Measurements from ENCODE around the gene DIP2B. TPM values are rescaled to one million over a fixed set of nuclear protein-coding genes. Genes with fewer than 3 reads are reported as not detected.
A peak's percentile ranks its signal among the peaks of the same experiment; 100 is the strongest.

The DIP2B gene
- total RNA-seq, 1 donor from 2014 or later = 32.3 TPM

DNA sequence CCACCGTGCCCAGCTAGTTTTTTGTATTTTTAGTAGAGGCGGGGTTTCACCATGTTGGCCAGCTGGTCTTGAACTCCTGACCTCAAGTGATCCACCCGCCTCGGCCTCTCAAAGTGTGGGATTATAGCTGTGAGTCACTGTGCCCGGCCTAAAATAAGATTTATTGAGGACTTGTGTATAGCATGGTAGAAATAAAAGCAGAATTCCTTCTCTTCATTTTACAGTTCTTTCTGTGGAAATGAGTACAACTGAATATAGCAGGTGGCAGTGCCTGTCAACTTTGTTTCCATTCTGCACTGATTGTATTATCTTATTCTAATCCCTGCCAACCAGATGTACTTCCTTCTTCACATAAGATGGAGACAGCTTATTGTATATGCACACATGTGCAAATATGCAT lies 41.0 kb downstream of the DIP2B start:
- intact Hi-C loops (cut with micrococcal nuclease) = loop anchor here (2.0 kb wide), 1 partner anchor 13 kb away; no protein-coding TSS in a partner anchor
- Mint-ChIP-seq H3K4me1 (peaks cover 42% of the 10 kb centered on the region), H3K4me3 (no peak overlapping the region), H3K27ac (no peak overlapping the region), H3K36me3 (ENCODE audit: low read depth) (peaks cover 3% of the 10 kb centered on the region), H3K9me3 (no peaks in the 10 kb centered on the region), H3K27me3 (no peaks in the 10 kb centered on the region)
- ChIA-PET POLR2A (no interaction called here), CTCF (no interaction called here)
- DNase-seq = no peak
- no peak for TF ChIP-seq CTCF (IDR thresholded peaks at IDR 0.05)
- ATAC-seq (ENCODE audit: low read depth) = no peak

- intact Hi-C loops (cut with micrococcal nuclease) = loop anchor here (2.0 kb wide), 1 partner anchor 14 kb away; no protein-coding TSS in a partner anchor
- ChIA-PET CTCF (no interaction called here), POLR2A (no interaction called here)
- DNase-seq = no peak
- peaks cover 7% of the 10 kb centered on the region for H3K36me3 Mint-ChIP-seq (ENCODE audit: low read depth)
- H3K27ac Mint-ChIP-seq = peak overlapping the region; percentile 1
- no peak for TF ChIP-seq CTCF (IDR thresholded peaks at IDR 0.05)
- no peaks in the 10 kb centered on the region for H3K9me3 Mint-ChIP-seq
- H3K4me1 Mint-ChIP-seq = peaks cover 47% of the 10 kb centered on the region
- no peak for ATAC-seq (ENCODE audit: low read depth)
- H3K4me3 Mint-ChIP-seq = no peak overlapping the region
- H3K27me3 Mint-ChIP-seq = no peaks in the 10 kb centered on the region
Observed at GRCh38 chr12:50546441-50547318, 41.9 kb downstream of the DIP2B start.

GRCh38 chr12:50547742-50548141 lies 43.0 kb downstream of the DIP2B start:
- ChIA-PET CTCF (interaction anchor here (1.3 kb wide), 1 partner anchor 27 kb away, joined by 3 read pairs; no protein-coding TSS in a partner anchor), POLR2A (interaction anchor here (0.6 kb wide), 1 partner anchor 8 kb away, joined by 3 read pairs; no protein-coding TSS in a partner anchor)
- Mint-ChIP-seq H3K27ac (no peak overlapping the region), H3K9me3 (no peaks in the 10 kb centered on the region), H3K27me3 (no peaks in the 10 kb centered on the region), H3K4me3 (no peak overlapping the region), H3K36me3 (ENCODE audit: low read depth) (peaks cover 12% of the 10 kb centered on the region), H3K4me1 (peaks cover 45% of the 10 kb centered on the region)
- no peak for TF ChIP-seq CTCF (IDR thresholded peaks at IDR 0.05)
- ATAC-seq (ENCODE audit: low read depth) = no peak
- intact Hi-C loops (cut with micrococcal nuclease) = loop anchor here (2.0 kb wide), 1 partner anchor 15 kb away; no protein-coding TSS in a partner anchor
- no peak for DNase-seq

GRCh38 chr12:50549885-50550284 lies 45.1 kb downstream of the DIP2B start:
- intact Hi-C loops (cut with micrococcal nuclease) = no loop called here
- TF ChIP-seq CTCF (IDR thresholded peaks at IDR 0.05) = no peak
- peaks cover 54% of the 10 kb centered on the region for H3K4me1 Mint-ChIP-seq

GRCh38 chr12:50550530-50551223 lies 45.9 kb downstream of the DIP2B start:
- ATAC-seq (ENCODE audit: low read depth) (no peak), DNase-seq (no peak)
- no peaks in the 10 kb centered on the region for H3K9me3 Mint-ChIP-seq
- peak overlapping the region; percentile 64 for H3K27ac Mint-ChIP-seq
- no peak overlapping the region for H3K4me3 Mint-ChIP-seq
- H3K27me3 Mint-ChIP-seq = no peaks in the 10 kb centered on the region
- H3K4me1 Mint-ChIP-seq = peaks cover 57% of the 10 kb centered on the region
- intact Hi-C loops (cut with micrococcal nuclease) = no loop called here
- CTCF ChIA-PET = no interaction called here
- no peak for TF ChIP-seq CTCF (IDR thresholded peaks at IDR 0.05)
- POLR2A ChIA-PET = interaction anchor here (1.1 kb wide), 1 partner anchor 10 kb away, joined by 3 read pairs; no protein-coding TSS in a partner anchor
- peaks cover 23% of the 10 kb centered on the region for H3K36me3 Mint-ChIP-seq (ENCODE audit: low read depth)

More at GRCh38 chr12:50549885-50550284, 45.1 kb downstream of the DIP2B start:
- POLR2A ChIA-PET = interaction anchor here (0.7 kb wide), 1 partner anchor 22 kb away, joined by 10 read pairs; no protein-coding TSS in a partner anchor
- ATAC-seq (ENCODE audit: low read depth) = no peak
- Mint-ChIP-seq H3K27me3 (no peaks in the 10 kb centered on the region), H3K27ac (peak overlapping the region; percentile 64), H3K36me3 (ENCODE audit: low read depth) (peaks cover 19% of the 10 kb centered on the region), H3K9me3 (no peaks in the 10 kb centered on the region), H3K4me3 (no peak overlapping the region)
- DNase-seq = no peak
- CTCF ChIA-PET = no interaction called here

Measured in activated B cell treated with CpG ODN at 0.5 μM for 24 hours (primary cell).